Upper lobe of left lung (tissue), 6 donors: ENCODE data around the gene FAM171A2. TPM values are rescaled to one million over a fixed set of nuclear protein-coding genes. Genes with fewer than 3 reads are reported as not detected.
A peak's percentile ranks its signal among the peaks of the same experiment; 100 is the strongest.

ENCODE experiments used
- ATAC-seq, 2 donors: fragments of 200-7000 bp; cut with Tn5 transposase; one replicate each; pipeline ENCODE4 v1.9.1; 2022; ENCODE audit warnings: mild to moderate bottlenecking in 2 of 2, moderate library complexity in 2 of 2; ENCODE audit not compliant: low FRiP score in 2 of 2
- DNase-seq, 2 donors: peaks; one replicate each; pipeline ENCODE4 v3.0.0-alpha.2; 2019 to 2020
- H3K27ac ChIP-seq, 4 donors: fragments of 200-600 bp; sonication (generic); one replicate each; pipeline ENCODE4 v1.5.1; 2016 to 2019
- H3K27me3 ChIP-seq, 4 donors: fragments of 200-600 bp; sonication (generic); one replicate each; pipeline ENCODE4 v1.5.1; 2017 to 2019
- H3K36me3 ChIP-seq, 4 donors: fragments of 200-600 bp; sonication (generic); one replicate each; pipeline ENCODE4 v1.5.1; 2016 to 2019
- H3K4me1 ChIP-seq, 4 donors: fragments of 200-600 bp; sonication (generic); one replicate each; pipeline ENCODE4 v1.5.1; 2018 to 2019
- H3K4me3 ChIP-seq, 4 donors: fragments of 200-600 bp; sonication (generic); one replicate each; pipeline ENCODE4 v1.5.1; 2017 to 2019; ENCODE audit warnings: mild to moderate bottlenecking in 2 of 4, moderate library complexity in 1 of 4
- H3K9me3 ChIP-seq, 4 donors: fragments of 200-600 bp; sonication (generic); one replicate each; pipeline ENCODE4 v1.5.1; 2018 to 2019
- CTCF ChIP-seq, 6 experiments: fragments of 450-650 bp in 4 of 6; fragments of 200-600 bp in 2 of 6; sonication (generic) in 2 of 6; IDR thresholded peaks; one replicate each; pipeline ENCODE4 v1.5.1; 2016 to 2019; ENCODE audit warnings: antibody characterized with exemption in 6 of 6
- EP300 ChIP-seq, 4 donors: sonication (generic); formaldehyde crosslinking; IDR thresholded peaks; one replicate each; pipeline ENCODE4 v1.5.1; 2017; ENCODE audit warnings: antibody characterized with exemption in 4 of 4, control low read depth in 2 of 4
- POLR2A ChIP-seq, 4 donors: fragments of 450-650 bp; IDR thresholded peaks; one replicate each; pipeline ENCODE4 v1.5.1; 2016 to 2017; ENCODE audit warnings: antibody characterized with exemption in 4 of 4, mild to moderate bottlenecking in 2 of 4
- POLR2AphosphoS5 ChIP-seq, 2 donors: sonication (generic); formaldehyde crosslinking; IDR thresholded peaks; one replicate each; pipeline ENCODE4 v1.5.1; 2017; ENCODE audit warnings: antibody characterized with exemption in 2 of 2
- WGBS, 2 donors: methylation state at CpG; one replicate each; pipeline ENCODE4 v1.1.5; 2017 to 2018; 5-methylcytosine and 5-hydroxymethylcytosine counted together
- total RNA-seq, 6 donors: library from RNA; depleted of rRNA in 4 of 6; stranded (reverse); fragments of >200 nt in 4 of 6; gene quantifications; one replicate each; pipeline versions ENCODE4 v1.1.0 to v1.2.1, GENCODE V29; 2016 to 2021
- donor health status: DM: no; HTN: no; CAD: no; lungs with moderate emphysema.
- donor health status: DM: no; HTN: yes; CAD: no; lungs with severe emphysema.

Gene FAM171A2
- total RNA-seq, 6 donors from 2014 or later = 0.61 to 4.6 (median 0.98) TPM; not detected in 1

GRCh38 chr17:44384281-44384822 lies 20.7 kb upstream of the FAM171A2 start:
- Histone ChIP-seq H3K4me1 (peaks cover 16 to 22% (median 19%) of the 10 kb centered on the region in 4 donors), H3K27ac (no peak overlapping the region), H3K4me3 (peak overlapping the region in 3 of 4 donors; percentile 43 to 57 (median 50)), H3K27me3 (peaks cover 0 to 5% (median 2%) of the 10 kb centered on the region in 4 donors), H3K9me3 (no peaks in the 10 kb centered on the region), H3K36me3 (no peaks in the 10 kb centered on the region)
- DNase-seq (no peak), ATAC-seq (peak in 1 of 2 donors; percentile 3)
- TF ChIP-seq POLR2AphosphoS5 (IDR thresholded peaks at IDR 0.05) (no peak), CTCF (IDR thresholded peaks at IDR 0.05) (no peak), EP300 (IDR thresholded peaks at IDR 0.05) (no peak), POLR2A (IDR thresholded peaks at IDR 0.05) (no peak)
- 49 to 68% methylated on average over 12 to 23 of the region's 29 CpGs for WGBS, 2 donors

GRCh38 chr17:44383861-44384260 lies 20.2 kb upstream of the FAM171A2 start:
- Histone ChIP-seq H3K4me1 (peaks cover 16 to 22% (median 19%) of the 10 kb centered on the region in 4 donors), H3K27me3 (peaks cover 0 to 5% (median 2%) of the 10 kb centered on the region in 4 donors), H3K27ac (no peak overlapping the region), H3K36me3 (no peaks in the 10 kb centered on the region), H3K4me3 (no peak overlapping the region), H3K9me3 (no peaks in the 10 kb centered on the region)
- peak in 1 of 2 donors; percentile 42 for DNase-seq
- 75 to 82% methylated on average over 13 to 16 of the region's 16 CpGs for WGBS, 2 donors
- ATAC-seq = no peak
- TF ChIP-seq POLR2A (IDR thresholded peaks at IDR 0.05) = no peak
- TF ChIP-seq EP300 (IDR thresholded peaks at IDR 0.05) = no peak
- no peak for TF ChIP-seq CTCF (IDR thresholded peaks at IDR 0.05)
- TF ChIP-seq POLR2AphosphoS5 (IDR thresholded peaks at IDR 0.05) = no peak

- H3K27me3 ChIP-seq = peaks cover 0 to 5% (median 2%) of the 10 kb centered on the region in 4 donors
- H3K9me3 ChIP-seq = no peaks in the 10 kb centered on the region
- peaks cover 16 to 22% (median 19%) of the 10 kb centered on the region in 4 donors for H3K4me1 ChIP-seq
- H3K4me3 ChIP-seq = no peak overlapping the region
- peak in 1 of 2 donors; percentile 62 for DNase-seq
- ATAC-seq = no peak
- 92 to 94% methylated on average over 15 of the region's 15 CpGs for WGBS, 2 donors
- no peak overlapping the region for H3K27ac ChIP-seq
- TF ChIP-seq EP300 (IDR thresholded peaks at IDR 0.05) = no peak
- TF ChIP-seq POLR2A (IDR thresholded peaks at IDR 0.05) = no peak
- TF ChIP-seq POLR2AphosphoS5 (IDR thresholded peaks at IDR 0.05) = no peak
- no peaks in the 10 kb centered on the region for H3K36me3 ChIP-seq
Measured at GRCh38 chr17:44383363-44383762, 19.7 kb upstream of the FAM171A2 start.

- Histone ChIP-seq H3K9me3 (no peaks in the 10 kb centered on the region), H3K27ac (no peak overlapping the region), H3K36me3 (no peaks in the 10 kb centered on the region), H3K4me1 (peaks cover 16 to 22% (median 19%) of the 10 kb centered on the region in 4 donors), H3K4me3 (no peak overlapping the region), H3K27me3 (peaks cover 0 to 5% (median 2%) of the 10 kb centered on the region in 4 donors)
- ATAC-seq = no peak
- no peak for TF ChIP-seq POLR2AphosphoS5 (IDR thresholded peaks at IDR 0.05)
- no peak for TF ChIP-seq CTCF (IDR thresholded peaks at IDR 0.05)
- TF ChIP-seq EP300 (IDR thresholded peaks at IDR 0.05) = no peak
- TF ChIP-seq POLR2A (IDR thresholded peaks at IDR 0.05) = no peak
- 91 to 96% methylated on average over 5 to 6 of the region's 6 CpGs for WGBS, 2 donors
- no peak for DNase-seq
Measured at GRCh38 chr17:44382917-44383316, 19.3 kb upstream of the FAM171A2 start.

- Histone ChIP-seq H3K27ac (no peak overlapping the region), H3K36me3 (no peaks in the 10 kb centered on the region), H3K9me3 (no peaks in the 10 kb centered on the region), H3K4me3 (no peak overlapping the region), H3K4me1 (peaks cover 16 to 22% (median 19%) of the 10 kb centered on the region in 4 donors), H3K27me3 (peaks cover 0 to 5% (median 2%) of the 10 kb centered on the region in 4 donors)
- DNase-seq = no peak
- WGBS, 2 donors = 78 to 80% methylated on average over 4 of the region's 4 CpGs
- no peak for TF ChIP-seq CTCF (IDR thresholded peaks at IDR 0.05)
- TF ChIP-seq POLR2A (IDR thresholded peaks at IDR 0.05) = no peak
- TF ChIP-seq EP300 (IDR thresholded peaks at IDR 0.05) = no peak
- TF ChIP-seq POLR2AphosphoS5 (IDR thresholded peaks at IDR 0.05) = no peak
- no peak for ATAC-seq
Measured at GRCh38 chr17:44381810-44382305, 18.2 kb upstream of the FAM171A2 start.
